ENCODE results near the gene CRMP1. TPM values are rescaled to one million over a fixed set of nuclear protein-coding genes. Genes with fewer than 3 reads are reported as not detected.

CRMP1 gene
- total and polyA plus RNA-seq, 8 donors, result 5.2 to 76.2 (median 64.0) TPM

DNA sequence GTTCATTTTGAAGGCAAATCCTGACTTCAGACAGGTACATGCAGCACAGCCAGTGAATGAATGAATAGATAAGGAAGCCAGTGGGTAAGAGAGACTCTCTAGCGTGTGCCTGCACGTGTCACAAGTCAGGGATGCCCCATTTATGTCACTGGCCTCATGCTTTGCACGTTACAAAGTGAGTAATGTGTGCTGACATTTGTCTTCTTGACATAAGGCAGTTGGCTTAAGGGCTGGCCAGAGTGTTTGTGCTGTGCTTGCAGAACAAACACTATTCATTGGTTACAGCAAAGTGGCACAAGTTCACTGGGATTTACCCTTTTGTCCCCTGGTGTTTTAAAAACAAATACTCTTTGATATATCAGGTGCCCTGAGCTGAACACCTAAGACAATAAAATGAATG lies 55.9 kb downstream of the CRMP1 start:
- Histone ChIP-seq H3K4me3 (no peak overlapping the region), H3K27me3 (no peaks in the 10 kb centered on the region), H3K4me1 (peaks cover 0 to 5% of the 10 kb centered on the region in 2 donors), H3K9me3 (no peaks in the 10 kb centered on the region), H3K27ac (no peak overlapping the region), H3K36me3 (no peaks in the 10 kb centered on the region)
- ATAC-seq (no peak), DNase-seq (no peak)
- no peak for TF ChIP-seq CTCF (IDR thresholded peaks at IDR 0.05)
- intact Hi-C loops (cut with DNase I), result no loop called here

DNA sequence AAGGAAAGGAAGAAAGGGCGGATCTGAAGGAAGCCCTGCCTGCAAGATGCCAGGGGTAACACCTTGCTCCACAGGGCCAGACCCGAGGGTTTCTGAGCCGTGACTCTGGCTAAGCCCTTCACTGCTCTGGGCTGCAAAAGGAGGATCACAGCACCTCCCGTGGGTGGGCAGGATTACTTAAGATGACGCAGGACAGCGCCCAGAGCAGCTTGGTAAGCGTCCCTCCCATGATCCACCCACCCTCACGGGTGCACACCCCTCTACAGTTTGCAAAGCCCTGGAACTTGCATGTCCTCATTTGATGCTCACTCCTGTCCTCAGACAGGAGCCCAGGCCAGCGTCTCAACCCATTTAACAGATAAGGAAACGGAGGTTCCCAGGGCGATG lies 64.9 kb downstream of the CRMP1 start:
- DNase-seq (peak in 1 of 4 donors; percentile 29), ATAC-seq (no peak)
- no peaks in the 10 kb centered on the region for H3K9me3 ChIP-seq
- intact Hi-C loops (cut with DNase I), result loop anchor here in 1 of 2 donors (10.0 kb wide), 1 partner anchor 157 kb away; no protein-coding TSS in a partner anchor
- H3K27ac ChIP-seq, result no peak overlapping the region
- peaks cover 0 to 14% of the 10 kb centered on the region in 2 donors for H3K4me1 ChIP-seq
- no peaks in the 10 kb centered on the region for H3K27me3 ChIP-seq
- peaks cover 0 to 8% of the 10 kb centered on the region in 2 donors for H3K36me3 ChIP-seq
- no peak overlapping the region for H3K4me3 ChIP-seq
- TF ChIP-seq CTCF (IDR thresholded peaks at IDR 0.05), result no peak

- H3K4me1 ChIP-seq, result peaks cover 0 to 14% of the 10 kb centered on the region in 2 donors
- no peak for ATAC-seq
- no peaks in the 10 kb centered on the region for H3K27me3 ChIP-seq
- DNase-seq, result peak in 1 of 4 donors; percentile 41
- intact Hi-C loops (cut with DNase I), result loop anchor here in 1 of 2 donors (10.0 kb wide), 1 partner anchor 157 kb away; no protein-coding TSS in a partner anchor
- no peak overlapping the region for H3K4me3 ChIP-seq
- H3K36me3 ChIP-seq, result peaks cover 0 to 8% of the 10 kb centered on the region in 2 donors
- H3K9me3 ChIP-seq, result no peaks in the 10 kb centered on the region
- no peak for TF ChIP-seq CTCF (IDR thresholded peaks at IDR 0.05)
- H3K27ac ChIP-seq, result no peak overlapping the region
These were observed 65.5 kb downstream of the CRMP1 start for GRCh38 chr4:5827108-5828004.

DNA sequence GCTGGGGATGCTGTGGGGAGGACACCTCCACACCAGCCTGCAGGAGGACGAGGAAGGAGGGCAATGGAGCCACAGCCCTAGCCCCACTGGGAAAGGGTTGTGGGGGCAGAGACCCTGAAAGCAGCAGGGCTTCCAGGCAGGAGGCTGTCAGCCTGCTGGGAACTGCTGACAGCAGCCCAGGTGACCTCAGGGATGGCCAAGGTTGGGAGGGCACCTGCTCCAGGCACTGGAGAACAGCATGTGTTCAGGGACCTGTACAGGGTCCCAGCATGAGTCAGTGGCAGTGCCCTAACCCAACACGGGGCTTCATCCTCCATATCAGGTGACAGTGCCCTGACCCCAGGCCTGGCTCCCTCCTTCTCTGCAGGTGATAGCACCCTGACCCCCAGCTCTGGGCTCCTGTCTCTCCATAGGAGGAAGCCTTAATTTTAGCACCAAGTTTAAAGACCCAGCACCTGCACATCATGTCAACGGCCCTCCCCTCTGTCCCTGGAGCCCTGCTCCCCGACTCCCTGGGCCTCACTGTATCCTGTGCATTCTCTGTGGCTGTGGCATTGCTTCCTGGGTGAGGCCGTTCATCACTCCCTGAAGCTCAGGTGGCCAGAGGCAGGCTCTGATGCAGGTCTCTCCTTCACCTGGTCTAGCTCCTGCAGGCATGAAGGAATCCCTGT lies 66.3 kb downstream of the CRMP1 start:
- DNase-seq (peak in 1 of 4 donors; percentile 53), ATAC-seq (no peak)
- Histone ChIP-seq H3K36me3 (peaks cover 0 to 8% of the 10 kb centered on the region in 2 donors), H3K4me1 (peaks cover 0 to 14% of the 10 kb centered on the region in 2 donors), H3K27me3 (no peaks in the 10 kb centered on the region), H3K9me3 (no peaks in the 10 kb centered on the region), H3K4me3 (no peak overlapping the region), H3K27ac (no peak overlapping the region)
- intact Hi-C loops (cut with DNase I), result loop anchor here in 1 of 2 donors (10.0 kb wide), 1 partner anchor 158 kb away; no protein-coding TSS in a partner anchor
- no peak for TF ChIP-seq CTCF (IDR thresholded peaks at IDR 0.05)

All from left lung (tissue), 10 donors.